SU-DHL-6 (cell line): ENCODE measurements around the gene BMAL2.

Experiments used
- H2AFZ ChIP-seq: fragments of 200-600 bp; sonication (generic); 2 replicates; pipeline ENCODE4 v1.6.1; 2014; ENCODE audit warnings: low read depth, mild to moderate bottlenecking, moderate library complexity, mixed read lengths, antibody characterized with exemption, low read length; ENCODE audit not compliant: severe bottlenecking
- H3F3A ChIP-seq: fragments of 200-600 bp; shearing (Covaris generic); 2 replicates; pipeline ENCODE4 v1.6.0; 2016; ENCODE audit warnings: antibody characterized with exemption, mild to moderate bottlenecking; ENCODE audit not compliant: insufficient read depth
- H3K27ac ChIP-seq: fragments of 200-600 bp; sonication (generic); 2 replicates; pipeline ENCODE4 v1.5.1; 2016; ENCODE audit warnings: low read depth, mild to moderate bottlenecking, low read length, moderate library complexity, mixed read lengths
- H3K27me3 ChIP-seq: fragments of 200-600 bp; sonication (generic), shearing (Covaris generic); 2 replicates; pipeline ENCODE4 v1.6.0; 2014; ENCODE audit warnings: mild to moderate bottlenecking, low read length
- H3K36me3 ChIP-seq: fragments of 200-600 bp; sonication (generic); 2 replicates; pipeline ENCODE4 v1.6.1; 2014; ENCODE audit warnings: mild to moderate bottlenecking, low read length, mixed read lengths
- H3K4me2 ChIP-seq: fragments of 300-600, 200-600 bp; shearing (Covaris generic), sonication (generic); 2 replicates; pipeline ENCODE4 v1.6.0; 2014; ENCODE audit warnings: low read length, low read depth, mild to moderate bottlenecking; ENCODE audit not compliant: poor library complexity, severe bottlenecking
- H3K4me3 ChIP-seq: fragments of 200-600 bp; sonication (generic); 2 replicates; pipeline ENCODE4 v1.5.1; 2014; ENCODE audit warnings: antibody characterized with exemption, low read length, mild to moderate bottlenecking, mixed read lengths; ENCODE audit not compliant: insufficient read depth, poor library complexity, severe bottlenecking
- H3K79me2 ChIP-seq: fragments of 200-600 bp; sonication (generic); 2 replicates; pipeline ENCODE4 v1.6.1; 2014; ENCODE audit warnings: mild to moderate bottlenecking, low read length, moderate library complexity; ENCODE audit not compliant: insufficient read depth
- H3K9ac ChIP-seq: fragments of 200-600 bp; sonication (generic); 2 replicates; pipeline ENCODE4 v1.7.0; 2014; ENCODE audit warnings: mild to moderate bottlenecking, low read length
- H3K9me2 ChIP-seq: fragments of 200-600 bp; sonication (generic); replicated peaks from 2 replicates; pipeline ENCODE4 v1.6.1; 2014; ENCODE audit warnings: low read length; ENCODE audit not compliant: insufficient read depth
- H3K9me3 ChIP-seq: fragments of 200-600 bp; sonication (generic); 2 replicates; pipeline ENCODE4 v1.6.1; 2014; ENCODE audit warnings: low read length, mixed read lengths; ENCODE audit not compliant: insufficient read depth
- H4K20me1 ChIP-seq: fragments of 200-600 bp; sonication (generic); 2 replicates; pipeline ENCODE4 v1.6.1; 2014; ENCODE audit warnings: low read depth, mild to moderate bottlenecking, antibody characterized with exemption, low read length, moderate library complexity, mixed read lengths
- CTCF ChIP-seq: fragments of 200-600 bp; sonication (generic); IDR thresholded peaks from one replicate; pipeline ENCODE4 v1.5.1; 2017; ENCODE audit warnings: antibody characterized with exemption, mild to moderate bottlenecking, low read length, moderate library complexity; ENCODE audit not compliant: insufficient read depth, poor library complexity, severe bottlenecking
- EZH2phosphoT487 ChIP-seq: fragments of 200-600 bp; sonication (generic), shearing (Covaris generic); conservative IDR thresholded peaks from 2 replicates; pipeline ENCODE4 v1.6.1; 2018; ENCODE audit warnings: mild to moderate bottlenecking, antibody characterized with exemption, low read length, moderate library complexity, mixed read lengths

BMAL2 gene

GRCh38 chr12:27297566-27297965 lies 35.1 kb upstream of the BMAL2 start:
- H3K4me3 ChIP-seq, result no peak overlapping the region
- H3K79me2 ChIP-seq, result no peaks in the 10 kb centered on the region
- H3K27me3 ChIP-seq, result no peaks in the 10 kb centered on the region
- no peak for TF ChIP-seq CTCF
- no peak for TF ChIP-seq EZH2phosphoT487
- H3K4me2 ChIP-seq, result no peak overlapping the region
- H2AFZ ChIP-seq, result no peak overlapping the region
- no peak overlapping the region for H3K9ac ChIP-seq
- no peaks in the 10 kb centered on the region for H3K9me2 ChIP-seq
- H3K9me3 ChIP-seq, result no peaks in the 10 kb centered on the region
- no peaks in the 10 kb centered on the region for H3K36me3 ChIP-seq
- H4K20me1 ChIP-seq, result no peaks in the 10 kb centered on the region
- H3K27ac ChIP-seq, result no peak overlapping the region
- H3F3A ChIP-seq, result no peaks in the 10 kb centered on the region

- Histone ChIP-seq H3K4me2 (no peak overlapping the region), H3K79me2 (no peaks in the 10 kb centered on the region), H3K27me3 (no peaks in the 10 kb centered on the region), H3K9ac (no peak overlapping the region), H3K4me3 (no peak overlapping the region), H4K20me1 (no peaks in the 10 kb centered on the region), H3K36me3 (no peaks in the 10 kb centered on the region), H2AFZ (no peak overlapping the region), H3F3A (no peaks in the 10 kb centered on the region), H3K9me3 (no peaks in the 10 kb centered on the region), H3K27ac (no peak overlapping the region), H3K9me2 (no peaks in the 10 kb centered on the region)
- TF ChIP-seq CTCF (no peak), EZH2phosphoT487 (no peak)
Observed at GRCh38 chr12:27299102-27299501, 33.5 kb upstream of the BMAL2 start.

- Histone ChIP-seq H3K79me2 (no peaks in the 10 kb centered on the region), H3K27ac (no peak overlapping the region), H3F3A (no peaks in the 10 kb centered on the region), H4K20me1 (no peaks in the 10 kb centered on the region), H3K36me3 (no peaks in the 10 kb centered on the region), H3K9ac (no peak overlapping the region), H3K4me2 (no peak overlapping the region), H2AFZ (no peak overlapping the region), H3K9me3 (no peaks in the 10 kb centered on the region), H3K9me2 (no peaks in the 10 kb centered on the region), H3K4me3 (no peak overlapping the region), H3K27me3 (no peaks in the 10 kb centered on the region)
- TF ChIP-seq CTCF (no peak), EZH2phosphoT487 (no peak)
Observed at GRCh38 chr12:27300226-27300625, 32.4 kb upstream of the BMAL2 start.
